HEK293T (cell line): ENCODE results near the gene CCNI2.

Source experiments
- ARNT ChIP-seq: fragments of 450-650 bp; IDR thresholded peaks from 2 replicates; pipeline ENCODE4 v1.6.1; 2017; ENCODE audit warnings: mild to moderate bottlenecking
- BHLHE40 ChIP-seq: fragments of 450-650 bp; IDR thresholded peaks from 2 replicates; pipeline ENCODE4 v1.6.1; 2016; ENCODE audit warnings: mild to moderate bottlenecking, moderate library complexity, borderline replicate concordance
- CTBP1 ChIP-seq: fragments of 450-650 bp; IDR thresholded peaks from 2 replicates; pipeline ENCODE4 v1.6.1; 2016; ENCODE audit warnings: borderline replicate concordance
- ELF4 ChIP-seq: fragments of 450-650 bp; IDR thresholded peaks from 2 replicates; pipeline ENCODE4 v1.6.1; 2017; ENCODE audit warnings: antibody characterized with exemption
- FOXK2 ChIP-seq: fragments of 450-650 bp; IDR thresholded peaks from 2 replicates; pipeline ENCODE4 v1.6.1; 2016; ENCODE audit warnings: mild to moderate bottlenecking
- FOXM1 ChIP-seq: fragments of 450-650 bp; IDR thresholded peaks from 2 replicates; pipeline ENCODE4 v1.6.1; 2017; ENCODE audit warnings: mild to moderate bottlenecking, borderline replicate concordance
- NFRKB ChIP-seq: fragments of 450-650 bp; IDR thresholded peaks from 2 replicates; pipeline ENCODE4 v1.6.1; 2016; ENCODE audit warnings: mild to moderate bottlenecking, moderate library complexity
- PKNOX1 ChIP-seq: fragments of 450-650 bp; IDR thresholded peaks from 2 replicates; pipeline ENCODE4 v1.6.1; 2016
- SP1 ChIP-seq: fragments of 450-650 bp; IDR thresholded peaks from 2 replicates; pipeline ENCODE4 v1.6.1; 2017
- SUZ12 ChIP-seq: fragments of 450-650 bp; IDR thresholded peaks from 2 replicates; pipeline ENCODE4 v1.6.1; 2016; ENCODE audit warnings: mild to moderate bottlenecking
- ZNF384 ChIP-seq: fragments of 450-650 bp; IDR thresholded peaks from 2 replicates; pipeline ENCODE4 v1.6.1; 2016

- TF ChIP-seq FOXM1 (no peak), FOXK2 (no peak), SUZ12 (no peak), ZNF384 (no peak), SP1 (no peak), CTBP1 (no peak), NFRKB (no peak), ELF4 (no peak), ARNT (no peak), PKNOX1 (no peak), BHLHE40 (no peak)
Observed at GRCh38 chr5:132746592-132746953, 653 bp upstream of the CCNI2 start.
